GM19043 (cell line): ENCODE measurements around the gene ARMC6.
"Not testable (repeated sequence)": the region's sequence is repeated elsewhere in the genome, so short reads cannot be mapped to it uniquely, and the experiment has no call there.

Source experiments
- ATAC-seq: cut with Tn5 transposase; IDR thresholded peaks from one replicate; pipeline ENCODE4 v1.9.1; 2021; ENCODE audit warnings: low read depth; ENCODE audit not compliant: unreplicated experiment

Gene ARMC6

GRCh38 chr19:19021115-19021514 is 12.3 kb upstream of the ARMC6 start:
- no peak for ATAC-seq

- ATAC-seq, result no peak
These were observed 10.9 kb upstream of the ARMC6 start for GRCh38 chr19:19022380-19022961.

- ATAC-seq, result not testable (repeated sequence)
These were observed 10.0 kb upstream of the ARMC6 start for GRCh38 chr19:19023376-19023775.

DNA sequence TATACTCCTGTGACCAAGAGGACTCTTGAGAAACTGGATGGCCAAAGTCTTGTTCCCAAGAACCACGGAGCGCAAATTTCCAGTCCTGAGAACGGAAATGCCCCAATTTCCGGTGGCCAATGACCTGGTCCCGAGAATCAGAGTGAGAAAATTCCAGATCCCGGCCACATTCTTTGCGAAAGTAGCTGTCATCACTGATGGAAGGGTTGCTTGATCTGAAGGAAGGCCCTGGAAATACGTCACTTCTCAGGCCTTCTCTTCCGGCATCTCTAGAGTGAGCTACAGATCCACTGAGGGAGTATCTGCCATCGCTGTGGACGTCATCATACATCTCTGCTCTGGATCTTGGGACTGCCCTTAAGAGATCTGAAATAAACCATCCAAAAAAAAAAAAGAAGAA is 7.5 kb upstream of the ARMC6 start:
- ATAC-seq, result no peak

DNA sequence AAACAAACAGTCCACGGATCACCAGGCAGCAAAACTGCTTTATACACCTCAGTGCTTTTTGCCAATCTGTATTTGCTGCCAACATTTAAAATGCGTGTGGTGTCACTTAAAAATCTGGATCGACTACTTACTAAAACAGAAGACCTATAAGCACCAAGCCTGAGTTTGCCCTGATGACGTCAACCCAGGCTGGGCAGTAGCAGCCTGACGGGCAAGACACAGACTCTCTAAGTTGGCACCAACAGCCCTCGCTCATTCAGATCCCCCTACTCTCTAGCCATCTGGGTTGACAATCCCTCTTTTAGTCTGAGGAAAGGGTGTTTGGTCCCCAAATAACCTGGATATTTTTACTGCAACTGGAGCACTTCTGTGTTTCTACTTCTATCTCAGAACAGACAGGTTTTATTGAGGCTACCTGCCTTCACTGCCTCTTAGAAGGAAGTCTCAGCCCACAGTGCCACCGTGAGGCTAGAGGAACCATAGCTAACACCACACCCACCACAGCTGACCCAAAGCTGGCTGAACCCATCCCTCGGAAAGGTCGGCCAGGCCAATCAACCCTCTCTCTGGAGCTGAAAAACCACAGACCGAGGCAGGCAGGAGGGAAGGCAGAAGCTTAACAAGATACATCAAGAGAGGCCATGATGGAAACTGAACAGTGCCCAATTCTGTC is 7.0 kb upstream of the ARMC6 start:
- ATAC-seq, result no peak

DNA sequence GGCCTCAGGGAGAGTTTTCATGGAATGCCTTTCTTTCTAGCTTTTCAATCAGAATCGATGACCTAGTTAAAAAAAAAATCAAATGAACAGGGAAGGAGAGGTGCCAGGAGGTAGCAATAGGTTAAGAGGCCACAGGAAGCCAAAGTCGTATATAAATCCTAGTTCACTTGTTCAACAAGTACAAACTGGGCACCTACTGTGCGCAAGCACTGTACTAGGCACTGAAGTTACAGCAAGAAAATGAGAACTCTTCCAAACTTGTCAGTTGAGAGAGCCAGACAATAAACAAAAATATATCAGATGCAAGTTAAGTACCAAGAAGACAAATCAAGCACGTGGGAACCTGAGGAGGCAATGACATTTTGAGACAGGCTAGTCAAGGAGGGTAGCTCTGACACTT is 6.2 kb upstream of the ARMC6 start:
- no peak for ATAC-seq

DNA sequence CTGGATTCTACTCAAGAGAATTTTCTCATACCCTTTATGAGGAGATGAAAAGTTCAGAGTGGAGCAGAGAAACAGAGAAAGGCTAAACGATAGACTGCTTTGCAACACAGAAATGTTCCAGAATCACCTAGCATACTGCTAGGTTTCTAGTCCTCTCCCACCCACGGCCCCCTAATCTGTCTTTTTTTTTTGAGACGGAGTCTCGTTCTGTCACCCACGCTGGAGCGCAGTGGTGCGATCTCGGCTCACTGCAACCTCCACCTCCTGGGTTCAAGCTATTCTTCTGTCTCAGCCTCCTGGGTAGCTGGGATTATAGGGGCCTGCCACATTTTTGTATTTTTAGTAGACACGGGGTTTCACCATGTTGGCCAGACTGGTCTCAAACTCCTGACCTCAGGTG is 4.9 kb upstream of the ARMC6 start:
- ATAC-seq, result no peak

GRCh38 chr19:19031891-19032290 is 1.5 kb upstream of the ARMC6 start:
- no peak for ATAC-seq

DNA sequence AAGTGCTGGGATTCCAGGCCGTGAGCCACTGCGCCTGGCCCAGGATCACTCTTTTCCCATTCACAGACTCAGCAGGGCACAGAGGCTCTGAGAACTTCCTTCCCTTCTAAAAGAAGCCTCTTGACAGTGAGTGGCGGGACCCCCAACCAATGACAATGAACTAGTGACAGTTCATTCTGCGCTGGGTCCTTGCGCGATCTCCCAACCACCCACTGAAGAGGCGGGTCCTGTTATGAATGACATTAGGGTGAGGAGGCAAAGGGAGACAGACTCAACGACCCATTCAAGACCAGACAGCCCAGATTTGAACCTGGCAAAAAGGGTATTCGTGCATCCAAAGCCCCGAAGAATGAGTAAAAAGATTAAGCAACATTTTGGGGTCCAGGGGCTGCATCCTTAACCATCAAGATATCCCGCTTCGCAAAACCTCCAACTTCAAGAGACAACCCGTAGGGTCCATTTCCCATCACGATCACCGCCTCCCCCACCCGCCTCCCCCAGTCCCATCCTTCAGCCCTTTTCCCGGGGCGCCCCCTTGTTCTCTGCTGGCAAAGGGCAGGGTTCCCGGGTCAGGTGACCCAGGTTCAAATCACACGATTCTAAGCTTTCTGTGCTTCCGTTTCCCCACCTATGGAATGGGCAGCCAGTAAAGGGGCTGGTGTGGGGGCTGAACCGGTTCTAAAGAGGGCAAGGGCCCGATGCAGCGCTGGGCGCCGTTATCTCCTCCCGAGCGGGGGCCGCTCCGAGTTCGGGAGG is 805 bp upstream of the ARMC6 start:
- peak; percentile 59 for ATAC-seq

DNA sequence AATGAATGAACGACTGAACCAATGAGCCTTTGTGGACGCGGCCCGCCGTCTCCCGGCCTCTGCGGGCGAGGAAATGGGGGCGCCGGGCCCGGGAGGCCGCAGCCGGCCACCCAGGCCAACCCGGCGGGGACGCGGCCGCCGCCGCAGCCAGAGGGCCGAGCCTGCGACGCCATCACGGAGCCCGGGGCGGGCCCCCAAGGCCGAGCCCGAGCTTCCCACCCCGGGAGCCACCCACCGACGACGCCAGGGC is 302 bp upstream of the ARMC6 start:
- no peak for ATAC-seq

- ATAC-seq, result no peak
These were observed 811 bp downstream of the ARMC6 start for GRCh38 chr19:19034204-19034624.

DNA sequence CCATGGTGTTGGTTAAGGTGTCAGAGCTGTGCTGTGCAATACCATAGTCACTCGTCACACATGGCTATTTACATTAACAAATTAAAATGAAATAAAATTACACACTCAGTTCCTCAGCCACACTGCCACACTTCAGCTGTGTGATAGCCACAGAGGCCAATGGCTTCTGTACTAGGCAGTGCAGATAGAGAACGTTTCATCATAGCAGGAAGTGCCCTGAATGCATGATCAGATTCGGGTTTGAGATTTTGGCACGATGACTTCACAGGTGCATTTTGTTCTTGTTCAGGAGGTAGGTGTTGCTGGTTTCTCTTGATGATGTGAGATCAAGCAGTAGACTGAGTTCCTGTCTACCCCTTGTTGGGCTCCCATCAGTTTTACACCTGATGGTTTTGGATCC is 6.5 kb downstream of the ARMC6 start:
- ATAC-seq, result no peak

DNA sequence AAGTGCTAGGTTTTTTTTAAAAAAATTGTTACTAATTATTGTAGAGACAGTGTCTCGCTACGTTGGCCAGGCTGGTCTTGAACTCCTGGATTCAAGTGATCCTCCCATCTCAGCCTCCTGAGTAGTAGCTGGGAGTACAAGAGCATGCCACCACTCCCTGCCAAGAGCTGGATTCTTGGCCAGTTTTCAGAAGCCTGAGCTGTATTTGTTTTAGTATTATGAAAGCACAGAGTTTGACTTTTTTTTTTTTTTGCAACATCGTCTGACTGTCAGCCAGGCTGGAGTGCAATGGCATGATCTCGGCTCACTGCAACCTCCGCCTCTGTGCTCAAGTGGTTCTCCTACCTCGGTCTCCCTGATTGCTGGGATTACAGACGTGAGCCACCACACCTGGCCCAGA is 7.0 kb downstream of the ARMC6 start:
- no peak for ATAC-seq

DNA sequence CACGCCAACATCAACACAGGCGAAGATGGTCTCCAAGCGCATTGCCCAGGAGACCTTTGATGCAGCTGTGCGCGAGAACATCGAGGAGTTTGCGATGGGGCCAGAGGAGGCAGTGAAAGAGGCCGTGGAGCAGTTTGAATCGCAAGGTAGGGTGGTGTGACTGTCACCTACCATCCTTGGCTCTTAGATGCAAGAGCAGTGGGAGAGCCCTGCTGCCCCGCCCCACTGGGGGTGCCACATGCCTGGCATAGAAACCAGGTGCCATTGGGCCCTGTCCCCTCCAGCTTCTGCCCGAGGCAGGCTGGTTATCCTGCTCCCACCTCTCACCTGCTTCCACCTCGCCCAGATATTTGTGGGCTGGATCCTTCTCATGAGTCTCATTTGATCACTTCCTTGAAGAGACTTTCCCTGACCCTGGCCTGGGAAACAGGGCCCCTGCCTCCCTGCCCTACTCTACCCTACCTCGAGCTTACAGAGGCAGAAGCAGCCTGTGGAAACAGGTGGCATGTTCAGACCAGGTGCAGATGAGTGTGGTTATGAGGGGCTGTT is 9.4 kb downstream of the ARMC6 start:
- no peak for ATAC-seq

GRCh38 chr19:19043481-19043880 is 10.1 kb downstream of the ARMC6 start:
- no peak for ATAC-seq

- no peak for ATAC-seq
These were observed 10.5 kb downstream of the ARMC6 start for GRCh38 chr19:19043881-19044280.

DNA sequence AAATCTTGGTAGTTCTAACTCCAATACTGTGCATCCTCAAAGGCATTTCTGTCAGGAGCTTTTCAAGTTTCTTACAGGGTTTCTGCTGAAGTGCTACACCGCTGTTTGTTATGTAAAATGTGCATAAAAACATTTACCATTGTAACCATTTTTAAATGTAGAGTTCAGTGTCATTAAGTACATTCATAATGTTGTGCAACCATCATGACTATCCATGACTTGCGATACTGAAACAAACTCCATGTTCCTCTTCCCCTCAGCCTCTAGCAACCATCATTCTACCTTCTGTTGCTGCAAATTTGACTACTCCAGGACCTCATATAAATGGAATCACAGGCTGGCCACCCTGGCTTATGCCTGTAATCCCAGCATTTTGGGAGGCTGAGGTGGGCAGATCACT is 16.0 kb downstream of the ARMC6 start:
- no peak for ATAC-seq

DNA sequence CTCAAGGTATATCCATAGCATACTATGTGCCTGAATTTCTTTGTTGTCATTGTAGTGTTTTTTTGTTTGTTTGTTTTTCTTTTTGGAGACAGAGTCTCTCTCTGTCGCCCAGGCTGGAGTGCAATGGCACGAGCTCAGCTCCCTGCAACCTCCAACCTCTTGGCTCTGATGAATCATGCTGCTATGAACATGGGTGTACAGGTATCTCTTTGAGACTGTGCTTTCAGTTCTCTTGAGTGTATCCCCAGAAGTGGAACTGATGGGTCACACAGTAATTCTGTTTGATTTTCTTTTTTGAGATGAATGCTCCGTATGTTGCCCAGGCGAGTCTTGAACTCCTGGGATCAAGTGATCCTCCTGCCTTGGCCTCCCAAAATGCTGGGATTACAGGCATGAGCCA is 16.7 kb downstream of the ARMC6 start:
- no peak for ATAC-seq

- ATAC-seq, result no peak
These were observed 17.3 kb downstream of the ARMC6 start for GRCh38 chr19:19050731-19051130.

DNA sequence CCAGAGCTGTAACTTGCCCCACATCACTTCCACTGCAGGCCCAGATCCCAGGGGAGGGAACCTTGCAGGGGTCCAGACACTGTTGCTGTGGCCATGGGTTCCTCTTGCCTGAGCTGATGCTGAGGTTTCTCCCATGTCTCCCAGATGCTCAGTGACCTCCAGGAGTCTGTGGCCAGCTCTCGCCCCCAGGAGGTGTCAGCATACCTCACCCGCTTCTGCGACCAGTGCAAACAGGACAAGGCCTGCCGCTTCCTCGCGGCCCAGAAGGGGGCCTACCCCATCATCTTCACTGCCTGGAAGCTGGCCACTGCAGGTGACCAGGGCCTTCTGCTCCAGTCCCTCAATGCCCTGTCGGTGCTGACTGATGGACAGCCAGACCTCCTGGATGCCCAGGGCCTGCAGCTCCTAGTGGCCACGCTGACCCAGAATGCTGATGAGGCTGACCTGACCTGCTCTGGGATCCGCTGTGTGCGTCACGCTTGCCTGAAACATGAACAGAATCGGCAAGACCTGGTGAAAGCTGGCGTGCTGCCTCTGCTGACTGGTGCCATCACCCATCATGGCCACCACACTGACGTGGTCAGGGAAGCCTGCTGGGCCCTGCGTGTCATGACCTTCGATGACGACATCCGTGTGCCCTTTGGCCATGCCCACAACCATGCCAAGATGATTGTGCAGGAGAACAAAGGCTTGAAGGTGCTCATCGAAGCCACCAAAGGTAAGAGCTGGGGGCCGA is 18.2 kb downstream of the ARMC6 start:
- ATAC-seq, result no peak

DNA sequence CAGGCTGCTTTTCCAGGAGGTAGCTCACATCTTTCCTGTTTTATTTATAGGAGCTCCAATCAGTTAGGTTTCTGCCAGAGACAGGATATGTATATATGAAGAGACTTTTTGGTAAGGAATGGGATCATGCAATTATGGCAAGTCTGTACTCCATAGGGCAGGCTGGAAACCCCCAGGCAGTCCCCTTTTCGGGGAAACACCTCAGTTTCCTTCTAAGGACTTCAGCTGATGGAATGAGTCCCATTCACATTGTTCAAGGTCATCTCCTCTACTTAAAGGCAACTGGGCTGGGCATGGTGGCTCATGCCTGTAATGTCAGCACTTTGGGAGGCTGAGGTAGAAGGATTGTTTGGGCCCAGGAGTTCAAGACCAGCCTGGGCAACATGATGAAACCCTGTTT is 19.5 kb downstream of the ARMC6 start:
- no peak for ATAC-seq
